GM18873 (cell line): ENCODE data around the gene ATP8B4.

Source experiments
- ATAC-seq: cut with Tn5 transposase; IDR thresholded peaks from one replicate; pipeline ENCODE4 v1.9.1; 2021; ENCODE audit warnings: mild to moderate bottlenecking, moderate library complexity, moderate number of reproducible peaks; ENCODE audit not compliant: unreplicated experiment, low FRiP score

ATP8B4 gene

GRCh38 chr15:49901996-49902684 is 216.9 kb downstream of the ATP8B4 start:
- no peak for ATAC-seq

- no peak for ATAC-seq
Observed at GRCh38 chr15:49901321-49901720, 217.7 kb downstream of the ATP8B4 start.

GRCh38 chr15:49900903-49901235 is 218.2 kb downstream of the ATP8B4 start:
- ATAC-seq = no peak

GRCh38 chr15:49900006-49900902 is 218.8 kb downstream of the ATP8B4 start:
- ATAC-seq = no peak

- no peak for ATAC-seq
Observed at GRCh38 chr15:49898575-49899283, 220.3 kb downstream of the ATP8B4 start.

GRCh38 chr15:49898097-49898496 is 220.9 kb downstream of the ATP8B4 start:
- ATAC-seq = no peak

- ATAC-seq = no peak
Observed at GRCh38 chr15:49895347-49896223, 223.4 kb downstream of the ATP8B4 start.

- no peak for ATAC-seq
Observed at GRCh38 chr15:49890689-49891088, 228.3 kb downstream of the ATP8B4 start.

GRCh38 chr15:49889536-49889935 is 229.5 kb downstream of the ATP8B4 start:
- ATAC-seq = no peak

- ATAC-seq = no peak
Observed at GRCh38 chr15:49888734-49889133, 230.3 kb downstream of the ATP8B4 start.

GRCh38 chr15:49888323-49888693 is 230.7 kb downstream of the ATP8B4 start:
- ATAC-seq = no peak

GRCh38 chr15:49887659-49888322 is 231.2 kb downstream of the ATP8B4 start:
- no peak for ATAC-seq

- no peak for ATAC-seq
Observed at GRCh38 chr15:49883121-49883520, 235.9 kb downstream of the ATP8B4 start.

GRCh38 chr15:49881866-49882265 is 237.2 kb downstream of the ATP8B4 start:
- no peak for ATAC-seq

GRCh38 chr15:49881433-49881832 is 237.6 kb downstream of the ATP8B4 start:
- no peak for ATAC-seq

- ATAC-seq = no peak
Observed at GRCh38 chr15:49877873-49878521, 241.0 kb downstream of the ATP8B4 start.

- no peak for ATAC-seq
Observed at GRCh38 chr15:49877117-49877872, 241.7 kb downstream of the ATP8B4 start.

GRCh38 chr15:49876401-49877038 is 242.5 kb downstream of the ATP8B4 start:
- no peak for ATAC-seq
